ENCODE data around the gene PRKAG1. TPM values are rescaled to one million over a fixed set of nuclear protein-coding genes. Genes with fewer than 3 reads are reported as not detected.

The PRKAG1 gene
- total and polyA plus RNA-seq, 12 donors = 60.1 to 141 (median 82.3) TPM

GRCh38 chr12:49012739-49013138, 5.8 kb downstream of the PRKAG1 start:
- no peak overlapping the region for H3K27ac ChIP-seq
- intact Hi-C loops (cut with DNase I) = no loop called here
- TF ChIP-seq POLR2A (IDR thresholded peaks at IDR 0.05) = no peak
- TF ChIP-seq CTCF (IDR thresholded peaks at IDR 0.05) = no peak
- no peaks in the 10 kb centered on the region for H3K9me3 ChIP-seq (replicated peaks in 1 of 3)
- H3K36me3 ChIP-seq (replicated peaks in 1 of 2) = peaks cover 0 to 21% of the 10 kb centered on the region in 2 donors
- H3K27me3 ChIP-seq = no peaks in the 10 kb centered on the region
- no peak for DNase-seq
- H3K4me3 ChIP-seq = no peak overlapping the region
- peaks cover 26 to 35% of the 10 kb centered on the region in 2 donors for H3K4me1 ChIP-seq (replicated peaks in 1 of 2)

DNA sequence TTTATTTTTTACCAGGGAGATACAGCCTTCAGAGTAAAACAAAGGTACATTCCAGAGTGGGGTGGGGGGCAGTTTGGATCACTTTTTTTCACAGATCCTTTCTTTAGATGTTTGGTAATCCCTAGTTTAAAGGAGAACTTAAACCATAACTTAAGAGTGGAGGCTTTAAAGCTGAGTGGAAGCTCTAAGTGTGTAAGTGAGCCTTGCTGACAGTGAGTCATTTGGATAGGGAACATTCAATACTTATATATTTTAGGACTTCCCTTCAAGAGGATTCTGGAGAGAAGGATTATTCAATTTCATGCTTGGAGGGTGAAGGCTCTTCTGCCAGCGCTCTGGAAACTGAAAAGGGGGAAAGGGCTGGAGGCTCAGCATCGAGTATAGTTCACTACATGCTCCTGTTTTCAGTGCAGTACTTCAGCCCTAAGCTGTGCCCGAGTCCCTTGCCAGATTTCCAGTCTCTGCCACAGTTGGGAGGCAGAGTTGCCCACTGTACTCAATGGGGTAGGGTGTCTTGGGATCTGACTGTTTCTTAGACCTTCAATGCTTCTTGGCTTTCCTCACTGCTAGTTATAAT, 8.4 kb downstream of the PRKAG1 start:
- no peaks in the 10 kb centered on the region for H3K9me3 ChIP-seq (replicated peaks in 1 of 3)
- no peak for TF ChIP-seq POLR2A (IDR thresholded peaks at IDR 0.05)
- no peak for TF ChIP-seq CTCF (IDR thresholded peaks at IDR 0.05)
- H3K4me1 ChIP-seq (replicated peaks in 1 of 2) = peaks cover 17% of the 10 kb centered on the region in 2 donors
- DNase-seq = no peak
- no peak overlapping the region for H3K27ac ChIP-seq
- H3K27me3 ChIP-seq = no peaks in the 10 kb centered on the region
- peaks cover 0 to 26% of the 10 kb centered on the region in 2 donors for H3K36me3 ChIP-seq (replicated peaks in 1 of 2)
- intact Hi-C loops (cut with DNase I) = no loop called here
- 86 to 93% (median 88%) methylated on average over 3 of the region's 3 CpGs for WGBS, 4 donors
- no peak overlapping the region for H3K4me3 ChIP-seq

- H3K27me3 ChIP-seq = no peaks in the 10 kb centered on the region
- peaks cover 0 to 36% of the 10 kb centered on the region in 2 donors for H3K36me3 ChIP-seq (replicated peaks in 1 of 2)
- WGBS, 4 donors = 45 to 66% (median 52%) methylated on average over 1 of the region's 1 CpG
- H3K9me3 ChIP-seq (replicated peaks in 1 of 3) = no peaks in the 10 kb centered on the region
- no peak overlapping the region for H3K27ac ChIP-seq
- DNase-seq = peak in 1 of 7 donors; percentile 28
- TF ChIP-seq POLR2A (IDR thresholded peaks at IDR 0.05) (no peak), CTCF (IDR thresholded peaks at IDR 0.05) (no peak)
- H3K4me1 ChIP-seq (replicated peaks in 1 of 2) = peaks cover 17% of the 10 kb centered on the region in 2 donors
- H3K4me3 ChIP-seq = no peak overlapping the region
- intact Hi-C loops (cut with DNase I) = no loop called here
Observed at GRCh38 chr12:49008943-49009342, 9.6 kb downstream of the PRKAG1 start.

DNA sequence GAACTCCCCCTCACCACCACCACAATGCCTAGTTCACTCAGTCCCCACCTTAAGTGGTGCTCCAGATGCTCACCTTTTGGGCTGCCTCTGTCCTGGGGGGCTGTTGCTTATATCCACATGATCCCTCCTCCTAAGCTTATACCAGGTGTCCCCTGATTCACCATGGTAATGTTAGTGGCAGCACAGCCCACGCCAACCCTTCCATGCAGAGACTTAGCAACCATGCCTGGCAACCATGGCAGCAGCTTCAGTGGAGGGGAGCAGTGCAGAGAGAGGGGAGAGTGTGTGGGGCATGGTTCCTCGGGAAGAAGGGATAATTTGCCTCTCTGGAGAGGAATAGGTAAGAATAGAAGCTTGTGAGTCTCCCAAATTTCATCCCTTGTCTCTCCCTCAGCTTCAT, 18.2 kb downstream of the PRKAG1 start:
- Histone ChIP-seq H3K27ac (no peak overlapping the region), H3K4me1 (replicated peaks in 1 of 2) (peaks cover 24 to 34% of the 10 kb centered on the region in 2 donors), H3K27me3 (no peaks in the 10 kb centered on the region), H3K9me3 (replicated peaks in 1 of 3) (no peaks in the 10 kb centered on the region), H3K36me3 (replicated peaks in 1 of 2) (peaks cover 0 to 42% of the 10 kb centered on the region in 2 donors), H3K4me3 (peak overlapping the region in 1 of 4 donors; percentile 71)
- intact Hi-C loops (cut with DNase I) = no loop called here
- TF ChIP-seq POLR2A (IDR thresholded peaks at IDR 0.05) = no peak
- TF ChIP-seq CTCF (IDR thresholded peaks at IDR 0.05) = no peak
- 84 to 100% (median 94%) methylated on average over 2 of the region's 2 CpGs for WGBS, 4 donors
- DNase-seq = no peak

All from adrenal gland (tissue), 12 donors.